ENCODE data around the gene KIR3DL3. TPM values are rescaled to one million over a fixed set of nuclear protein-coding genes. Genes with fewer than 3 reads are reported as not detected.
"Not testable (repeated sequence)": the region's sequence is repeated elsewhere in the genome, so short reads cannot be mapped to it uniquely, and the experiment has no call there.

Gene KIR3DL3
- total RNA-seq, 2 donors from 2014 or later = not detected

- H3K4me3 Mint-ChIP-seq; H3K27ac Mint-ChIP-seq; H3K9me3 ChIP-seq (ENCODE audit: control insufficient read depth, low read length, poor library complexity, severe bottlenecking); H3K27me3 Mint-ChIP-seq; H3K36me3 Mint-ChIP-seq (ENCODE audit: low read depth); DNase-seq; ATAC-seq; H3K4me1 Mint-ChIP-seq: not testable (repeated sequence)
Observed at GRCh38 chr19:54775095-54775815, 51.0 kb downstream of the KIR3DL3 start.

GRCh38 chr19:54775830-54776229 lies 51.6 kb downstream of the KIR3DL3 start:
- not testable (repeated sequence) for H3K27ac Mint-ChIP-seq; DNase-seq; H3K36me3 Mint-ChIP-seq (ENCODE audit: low read depth); H3K4me1 Mint-ChIP-seq; H3K4me3 Mint-ChIP-seq; H3K9me3 ChIP-seq (ENCODE audit: control insufficient read depth, low read length, poor library complexity, severe bottlenecking); H3K27me3 Mint-ChIP-seq; ATAC-seq

DNA sequence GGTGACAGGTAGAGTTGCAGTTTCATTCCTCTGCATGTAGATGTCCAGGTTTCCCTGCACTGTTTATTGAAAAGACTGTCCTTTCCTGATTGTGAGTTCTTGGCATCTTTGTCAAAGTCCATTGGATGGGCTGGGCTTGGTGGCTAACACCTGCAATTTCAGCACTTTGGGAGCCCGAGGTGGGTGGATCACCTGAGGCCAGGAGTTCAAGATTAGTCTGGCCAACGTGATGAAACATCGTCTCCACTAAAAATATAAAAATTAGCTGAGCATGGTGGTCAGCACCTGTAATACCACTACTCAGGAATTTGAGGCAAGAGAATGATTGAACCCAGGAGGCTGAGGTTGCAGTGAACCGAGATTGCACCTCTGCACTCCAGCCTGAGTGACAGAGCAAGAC lies 53.6 kb downstream of the KIR3DL3 start:
- H3K4me1 Mint-ChIP-seq; H3K4me3 Mint-ChIP-seq; H3K27me3 Mint-ChIP-seq; H3K27ac Mint-ChIP-seq; H3K36me3 Mint-ChIP-seq (ENCODE audit: low read depth); DNase-seq; ATAC-seq; H3K9me3 ChIP-seq (ENCODE audit: control insufficient read depth, low read length, poor library complexity, severe bottlenecking): not testable (repeated sequence)

DNA sequence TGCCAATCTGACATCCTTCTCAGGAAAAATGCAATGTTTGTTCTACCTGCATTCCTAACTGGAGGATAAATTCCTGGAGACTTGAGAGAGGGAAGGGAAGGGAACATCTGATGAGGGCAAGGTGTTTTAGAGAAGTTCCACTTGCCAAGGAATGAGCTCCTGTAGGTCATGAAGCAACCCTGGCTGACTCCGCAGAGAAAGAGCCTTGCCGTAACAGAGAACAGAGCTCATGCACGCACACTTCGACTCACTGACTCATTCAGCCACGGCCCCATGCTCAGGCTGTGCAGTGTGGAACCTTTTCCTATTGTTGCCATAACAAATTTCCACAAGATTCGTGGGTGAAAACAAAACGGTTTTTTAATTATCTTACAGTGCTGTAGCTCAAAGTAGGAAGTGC lies 54.7 kb downstream of the KIR3DL3 start:
- DNase-seq; H3K36me3 Mint-ChIP-seq (ENCODE audit: low read depth); H3K9me3 ChIP-seq (ENCODE audit: control insufficient read depth, low read length, poor library complexity, severe bottlenecking); H3K27me3 Mint-ChIP-seq; H3K4me1 Mint-ChIP-seq; H3K4me3 Mint-ChIP-seq; ATAC-seq; H3K27ac Mint-ChIP-seq: not testable (repeated sequence)

DNA sequence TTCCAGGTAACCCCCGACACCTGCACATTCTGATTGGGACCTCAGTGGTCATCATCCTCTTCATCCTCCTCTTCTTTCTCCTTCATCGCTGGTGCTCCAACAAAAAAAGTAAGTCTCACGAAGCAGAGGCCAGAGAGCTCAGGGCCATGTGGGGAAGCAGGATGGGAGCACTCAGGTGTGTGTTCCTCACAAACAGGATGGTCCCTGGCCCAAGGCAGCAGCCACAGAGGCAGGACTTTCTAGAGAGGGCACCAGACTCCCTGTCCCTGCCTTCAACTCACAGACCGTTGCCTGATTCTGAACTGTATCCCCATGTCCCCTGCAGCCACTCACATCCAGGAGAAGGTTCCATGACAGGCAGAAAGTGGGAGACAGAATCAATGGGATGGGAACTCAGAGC lies 58.7 kb downstream of the KIR3DL3 start:
- H3K36me3 Mint-ChIP-seq (ENCODE audit: low read depth); H3K4me1 Mint-ChIP-seq; H3K27ac Mint-ChIP-seq; DNase-seq; H3K4me3 Mint-ChIP-seq; H3K9me3 ChIP-seq (ENCODE audit: control insufficient read depth, low read length, poor library complexity, severe bottlenecking); ATAC-seq: not testable (repeated sequence)
- peaks cover 21% of the 10 kb centered on the region for H3K27me3 Mint-ChIP-seq

Other genes starting within 250 kb of the KIR3DL3 start
- 1 to 10 TPM in 1 of 2 donors, under 1 TPM in 1; 0.94 to 1.7 TPM for gene LAIR2, start 221.6 kb upstream of the KIR3DL3 start, total RNA-seq
- gene LILRA2, start 150.7 kb upstream of the KIR3DL3 start, total RNA-seq = 1 to 10 TPM in 1 of 2 donors, under 1 TPM in 1; 0.68 to 3.3 TPM
- 1 to 10 TPM in 1 of 2 donors, under 1 TPM in 1; 0.65 to 2.1 TPM for gene LILRA1, start 130.8 kb upstream of the KIR3DL3 start, total RNA-seq
- 1 to 10 TPM in 1 of 2 donors, under 1 TPM in 1; 0.42 to 4.3 TPM for gene LILRB1, start 94.0 kb upstream of the KIR3DL3 start, total RNA-seq
- 1 to 10 TPM in 1 of 2 donors, under 1 TPM in 1; 0.47 to 1.9 TPM for gene LILRB4, start 61.5 kb upstream of the KIR3DL3 start, total RNA-seq
- not detected for gene KIR2DL3, start 14.1 kb downstream of the KIR3DL3 start, total RNA-seq
- gene KIR2DL1, start 45.4 kb downstream of the KIR3DL3 start, total RNA-seq = not detected
- gene KIR2DL4, start 79.2 kb downstream of the KIR3DL3 start, total RNA-seq = not detected
- gene KIR3DL1, start 92.0 kb downstream of the KIR3DL3 start, total RNA-seq = not detected
- gene KIR2DS4, start 108.2 kb downstream of the KIR3DL3 start, total RNA-seq = not detected
- 1 to 10 TPM in 1 of 2 donors, under 1 TPM in 1; 0.92 to 1.3 TPM for gene KIR3DL2, start 126.0 kb downstream of the KIR3DL3 start, total RNA-seq
- gene FCAR, start 149.8 kb downstream of the KIR3DL3 start, total RNA-seq = 1 to 10 TPM in 1 of 2 donors, under 1 TPM in 1; 0.70 to 8.6 TPM
- gene NCR1, start 181.7 kb downstream of the KIR3DL3 start, total RNA-seq = not detected
- gene NLRP7, start 223.1 kb downstream of the KIR3DL3 start, total RNA-seq = not detected
- gene NLRP2, start 241.9 kb downstream of the KIR3DL3 start, total RNA-seq = 1 to 10 TPM; 3.0 to 4.6 TPM